ENCODE measurements around the gene FAM47E.
A peak's percentile ranks its signal among the peaks of the same experiment; 100 is the strongest.

DNA sequence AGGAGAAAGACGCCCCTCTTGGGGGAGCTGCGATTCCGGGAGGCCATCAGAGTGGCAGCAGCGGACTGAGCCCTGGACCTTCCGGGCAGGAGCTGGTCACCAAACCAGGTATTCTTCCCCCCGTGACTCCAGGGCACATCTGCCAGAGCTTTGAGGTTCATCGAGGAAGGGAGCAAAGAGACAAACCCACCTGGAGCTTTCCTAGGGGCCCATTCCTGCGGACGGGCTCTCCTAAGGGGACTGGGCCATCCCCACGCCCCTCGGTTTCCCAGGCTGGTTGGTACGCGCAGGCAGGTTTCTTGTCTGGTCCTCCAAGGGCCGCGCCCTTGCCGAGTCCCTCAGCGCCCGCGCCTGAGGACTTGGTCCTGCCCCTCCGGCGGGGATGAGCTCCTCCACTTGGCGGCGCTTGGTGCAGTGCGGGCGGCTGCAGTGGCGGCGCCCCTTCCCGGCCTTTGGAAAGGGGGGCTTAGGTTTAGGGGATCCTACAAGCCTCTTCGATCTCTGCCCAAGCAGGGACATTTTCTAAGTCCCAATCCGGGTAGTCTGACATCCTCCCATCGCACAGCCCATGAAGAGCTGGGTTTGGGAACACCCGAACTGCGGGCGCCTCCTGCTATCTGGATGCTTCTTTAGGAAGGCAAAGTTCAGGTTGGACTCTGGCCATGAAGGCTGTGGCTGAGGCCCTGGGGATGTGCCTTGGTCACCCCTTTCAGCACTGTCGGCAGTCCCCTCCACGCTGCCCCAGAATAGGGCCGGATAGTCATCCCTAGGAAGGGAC lies 55.5 kb downstream of the FAM47E start:
- TF ChIP-seq, protein P1, sequence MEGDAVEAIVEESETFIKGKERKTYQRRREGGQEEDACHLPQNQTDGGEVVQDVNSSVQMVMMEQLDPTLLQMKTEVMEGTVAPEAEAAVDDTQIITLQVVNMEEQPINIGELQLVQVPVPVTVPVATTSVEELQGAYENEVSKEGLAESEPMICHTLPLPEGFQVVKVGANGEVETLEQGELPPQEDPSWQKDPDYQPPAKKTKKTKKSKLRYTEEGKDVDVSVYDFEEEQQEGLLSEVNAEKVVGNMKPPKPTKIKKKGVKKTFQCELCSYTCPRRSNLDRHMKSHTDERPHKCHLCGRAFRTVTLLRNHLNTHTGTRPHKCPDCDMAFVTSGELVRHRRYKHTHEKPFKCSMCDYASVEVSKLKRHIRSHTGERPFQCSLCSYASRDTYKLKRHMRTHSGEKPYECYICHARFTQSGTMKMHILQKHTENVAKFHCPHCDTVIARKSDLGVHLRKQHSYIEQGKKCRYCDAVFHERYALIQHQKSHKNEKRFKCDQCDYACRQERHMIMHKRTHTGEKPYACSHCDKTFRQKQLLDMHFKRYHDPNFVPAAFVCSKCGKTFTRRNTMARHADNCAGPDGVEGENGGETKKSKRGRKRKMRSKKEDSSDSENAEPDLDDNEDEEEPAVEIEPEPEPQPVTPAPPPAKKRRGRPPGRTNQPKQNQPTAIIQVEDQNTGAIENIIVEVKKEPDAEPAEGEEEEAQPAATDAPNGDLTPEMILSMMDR (IDR thresholded peaks at IDR 0.05; ENCODE audit: poor library complexity): peak; percentile 49
- no peak for TF ChIP-seq EZH2phosphoT487 (IDR thresholded peaks at IDR 0.05; ENCODE audit: low read depth, severe bottlenecking, unreplicated experiment)
- no peak for TF ChIP-seq EZH2 (IDR thresholded peaks at IDR 0.05; ENCODE audit: borderline replicate concordance)

Data from hepatocyte (in vitro differentiated cells).